Spleen (tissue), 7 donors: Measurements from ENCODE around the gene PDIA5.

Experiments used
- CTCF ChIP-seq, 11 experiments: fragments of 200-600 bp in 7 of 11; fragments of 450-650 bp in 4 of 11; sonication (generic) in 4 of 11; IDR thresholded peaks in 8 of 11; conservative IDR thresholded peaks in 3 of 11; 1 replicate in 7 of 11; 2 replicates in 4 of 11; pipeline versions ENCODE4 v1.4.0 to v1.8.0; 2016 to 2021; ENCODE audit warnings: antibody characterized with exemption in 11 of 11, inconsistent platforms in 4 of 11, mild to moderate bottlenecking in 1 of 11
- POLR2A ChIP-seq, 3 donors: fragments of 450-650 bp; IDR thresholded peaks; one replicate each; pipeline ENCODE4 v1.5.1; 2017; ENCODE audit warnings: antibody characterized with exemption in 3 of 3, mild to moderate bottlenecking in 1 of 3
- donor health status: DM: no; HTN: no; CAD: no; lungs with moderate emphysema.
- donor health status: DM: no; HTN: no; CAD: no.
- donor health status: DM: no; HTN: no; CAD: no.

- TF ChIP-seq CTCF (IDR thresholded peaks at IDR 0.05 in 8 of 11, conservative IDR thresholded peaks at IDR 0.05 in 3 of 11) (no peak), POLR2A (IDR thresholded peaks at IDR 0.05) (no peak)
These were observed 103.1 kb downstream of the PDIA5 start for GRCh38 chr3:123169930-123170329.
